GM12878 (cell line): ENCODE measurements around the gene ST7.

ENCODE experiments used
- KAT2A ChIP-seq: conservative IDR thresholded peaks from 2 replicates; pipeline ENCODE4 v1.6.1; 2011; ENCODE audit warnings: low read depth, low read length; ENCODE audit not compliant: control insufficient read depth
- SREBF2 ChIP-seq: IDR thresholded peaks from 2 replicates; pipeline ENCODE4 v1.6.1; 2012; ENCODE audit warnings: mild to moderate bottlenecking, low read length
- TCF7 ChIP-seq: IDR thresholded peaks from 2 replicates; pipeline ENCODE4 v1.6.1; 2014; ENCODE audit warnings: antibody characterized with exemption, borderline replicate concordance
- TF ChIP-seq, protein P1 (sequence below), 3 experiments: IDR thresholded peaks in 2 of 3; conservative IDR thresholded peaks in 1 of 3; 2 replicates each; pipeline ENCODE4 v1.5.1; 2011; ENCODE audit warnings: low read depth in 3 of 3, low read length in 3 of 3, mild to moderate bottlenecking in 3 of 3, control low read depth in 2 of 3, moderate library complexity in 2 of 3, inconsistent platforms in 1 of 3, mixed read lengths in 1 of 3; ENCODE audit not compliant: control insufficient read depth in 2 of 3, insufficient read depth in 1 of 3; ENCODE audit errors: extremely low read depth in 1 of 3
- TF ChIP-seq, protein P2 (sequence below): fragments of 450-650 bp; IDR thresholded peaks from 2 replicates; pipeline ENCODE4 v1.6.1; 2017; ENCODE audit warnings: antibody characterized with exemption, mild to moderate bottlenecking, moderate library complexity

DNA sequence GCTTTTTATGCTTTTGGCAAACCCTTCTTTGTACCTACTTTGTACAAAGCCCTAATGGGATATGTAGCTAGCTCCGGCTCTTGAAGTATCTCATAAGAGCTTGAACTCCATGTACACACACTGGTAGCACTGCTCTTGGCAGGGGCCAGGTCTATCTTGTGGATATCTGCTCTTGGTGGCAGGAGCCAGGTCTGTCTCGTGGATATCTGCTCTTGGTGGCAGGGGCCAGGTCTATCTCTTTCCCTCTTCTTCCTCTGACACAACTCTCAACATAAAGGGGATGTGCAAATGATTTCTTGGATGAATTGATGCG is 277.7 kb downstream of the ST7 start:
- TF ChIP-seq, protein P1, sequence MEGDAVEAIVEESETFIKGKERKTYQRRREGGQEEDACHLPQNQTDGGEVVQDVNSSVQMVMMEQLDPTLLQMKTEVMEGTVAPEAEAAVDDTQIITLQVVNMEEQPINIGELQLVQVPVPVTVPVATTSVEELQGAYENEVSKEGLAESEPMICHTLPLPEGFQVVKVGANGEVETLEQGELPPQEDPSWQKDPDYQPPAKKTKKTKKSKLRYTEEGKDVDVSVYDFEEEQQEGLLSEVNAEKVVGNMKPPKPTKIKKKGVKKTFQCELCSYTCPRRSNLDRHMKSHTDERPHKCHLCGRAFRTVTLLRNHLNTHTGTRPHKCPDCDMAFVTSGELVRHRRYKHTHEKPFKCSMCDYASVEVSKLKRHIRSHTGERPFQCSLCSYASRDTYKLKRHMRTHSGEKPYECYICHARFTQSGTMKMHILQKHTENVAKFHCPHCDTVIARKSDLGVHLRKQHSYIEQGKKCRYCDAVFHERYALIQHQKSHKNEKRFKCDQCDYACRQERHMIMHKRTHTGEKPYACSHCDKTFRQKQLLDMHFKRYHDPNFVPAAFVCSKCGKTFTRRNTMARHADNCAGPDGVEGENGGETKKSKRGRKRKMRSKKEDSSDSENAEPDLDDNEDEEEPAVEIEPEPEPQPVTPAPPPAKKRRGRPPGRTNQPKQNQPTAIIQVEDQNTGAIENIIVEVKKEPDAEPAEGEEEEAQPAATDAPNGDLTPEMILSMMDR (IDR thresholded peaks at IDR 0.05 in 2 of 3, conservative IDR thresholded peaks at IDR 0.05 in 1 of 3; ENCODE audit: control insufficient read depth in 2 of 3, extremely low read depth in 1 of 3, insufficient read depth in 1 of 3, low read depth in 3 of 3, low read length in 3 of 3) = no peak
- TF ChIP-seq, protein P2, sequence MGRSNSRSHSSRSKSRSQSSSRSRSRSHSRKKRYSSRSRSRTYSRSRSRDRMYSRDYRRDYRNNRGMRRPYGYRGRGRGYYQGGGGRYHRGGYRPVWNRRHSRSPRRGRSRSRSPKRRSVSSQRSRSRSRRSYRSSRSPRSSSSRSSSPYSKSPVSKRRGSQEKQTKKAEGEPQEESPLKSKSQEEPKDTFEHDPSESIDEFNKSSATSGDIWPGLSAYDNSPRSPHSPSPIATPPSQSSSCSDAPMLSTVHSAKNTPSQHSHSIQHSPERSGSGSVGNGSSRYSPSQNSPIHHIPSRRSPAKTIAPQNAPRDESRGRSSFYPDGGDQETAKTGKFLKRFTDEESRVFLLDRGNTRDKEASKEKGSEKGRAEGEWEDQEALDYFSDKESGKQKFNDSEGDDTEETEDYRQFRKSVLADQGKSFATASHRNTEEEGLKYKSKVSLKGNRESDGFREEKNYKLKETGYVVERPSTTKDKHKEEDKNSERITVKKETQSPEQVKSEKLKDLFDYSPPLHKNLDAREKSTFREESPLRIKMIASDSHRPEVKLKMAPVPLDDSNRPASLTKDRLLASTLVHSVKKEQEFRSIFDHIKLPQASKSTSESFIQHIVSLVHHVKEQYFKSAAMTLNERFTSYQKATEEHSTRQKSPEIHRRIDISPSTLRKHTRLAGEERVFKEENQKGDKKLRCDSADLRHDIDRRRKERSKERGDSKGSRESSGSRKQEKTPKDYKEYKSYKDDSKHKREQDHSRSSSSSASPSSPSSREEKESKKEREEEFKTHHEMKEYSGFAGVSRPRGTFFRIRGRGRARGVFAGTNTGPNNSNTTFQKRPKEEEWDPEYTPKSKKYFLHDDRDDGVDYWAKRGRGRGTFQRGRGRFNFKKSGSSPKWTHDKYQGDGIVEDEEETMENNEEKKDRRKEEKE = no peak
- TF ChIP-seq KAT2A (no peak), TCF7 (no peak), SREBF2 (no peak)
